ENCODE data around the gene MRM2. TPM values are rescaled to one million over a fixed set of nuclear protein-coding genes. Genes with fewer than 3 reads are reported as not detected.

Gene MRM2
- total RNA-seq, 1 donor from 2014 or later = 19.1 TPM

GRCh38 chr7:2288503-2288902, 46.5 kb upstream of the MRM2 start:
- Mint-ChIP-seq H3K27ac (ENCODE audit: unreplicated experiment) (no peak overlapping the region), H3K27me3 (ENCODE audit: unreplicated experiment) (no peaks in the 10 kb centered on the region), H3K36me3 (ENCODE audit: low read depth, unreplicated experiment) (peaks cover 4% of the 10 kb centered on the region), H3K9me3 (ENCODE audit: unreplicated experiment) (no peaks in the 10 kb centered on the region), H3K4me1 (ENCODE audit: unreplicated experiment) (no peaks in the 10 kb centered on the region), H3K4me3 (ENCODE audit: unreplicated experiment) (no peak overlapping the region)
- no peak for TF ChIP-seq CTCF (IDR thresholded peaks at IDR 0.05; ENCODE audit: unreplicated experiment)
- DNase-seq (ENCODE audit: low spot score) = no peak

GRCh38 chr7:2287745-2288144, 45.7 kb upstream of the MRM2 start:
- H3K4me1 Mint-ChIP-seq (ENCODE audit: unreplicated experiment) = no peaks in the 10 kb centered on the region
- H3K27me3 Mint-ChIP-seq (ENCODE audit: unreplicated experiment) = no peaks in the 10 kb centered on the region
- no peak overlapping the region for H3K4me3 Mint-ChIP-seq (ENCODE audit: unreplicated experiment)
- no peak overlapping the region for H3K27ac Mint-ChIP-seq (ENCODE audit: unreplicated experiment)
- no peak for TF ChIP-seq CTCF (IDR thresholded peaks at IDR 0.05; ENCODE audit: unreplicated experiment)
- DNase-seq (ENCODE audit: low spot score) = no peak
- H3K9me3 Mint-ChIP-seq (ENCODE audit: unreplicated experiment) = no peaks in the 10 kb centered on the region
- peaks cover 4% of the 10 kb centered on the region for H3K36me3 Mint-ChIP-seq (ENCODE audit: low read depth, unreplicated experiment)

GRCh38 chr7:2283074-2283473, 41.1 kb upstream of the MRM2 start:
- Mint-ChIP-seq H3K27me3 (ENCODE audit: unreplicated experiment) (peaks cover 5% of the 10 kb centered on the region), H3K27ac (ENCODE audit: unreplicated experiment) (no peak overlapping the region), H3K4me3 (ENCODE audit: unreplicated experiment) (no peak overlapping the region), H3K36me3 (ENCODE audit: low read depth, unreplicated experiment) (peaks cover 4% of the 10 kb centered on the region), H3K9me3 (ENCODE audit: unreplicated experiment) (no peaks in the 10 kb centered on the region), H3K4me1 (ENCODE audit: unreplicated experiment) (peaks cover 2% of the 10 kb centered on the region)
- no peak for TF ChIP-seq CTCF (IDR thresholded peaks at IDR 0.05; ENCODE audit: unreplicated experiment)
- no peak for DNase-seq (ENCODE audit: low spot score)

GRCh38 chr7:2282185-2282751, 40.3 kb upstream of the MRM2 start:
- H3K4me3 Mint-ChIP-seq (ENCODE audit: unreplicated experiment) = no peak overlapping the region
- no peak for TF ChIP-seq CTCF (IDR thresholded peaks at IDR 0.05; ENCODE audit: unreplicated experiment)
- peaks cover 5% of the 10 kb centered on the region for H3K27me3 Mint-ChIP-seq (ENCODE audit: unreplicated experiment)
- H3K27ac Mint-ChIP-seq (ENCODE audit: unreplicated experiment) = no peak overlapping the region
- no peak for DNase-seq (ENCODE audit: low spot score)
- no peaks in the 10 kb centered on the region for H3K9me3 Mint-ChIP-seq (ENCODE audit: unreplicated experiment)
- H3K4me1 Mint-ChIP-seq (ENCODE audit: unreplicated experiment) = peaks cover 2% of the 10 kb centered on the region
- peaks cover 5% of the 10 kb centered on the region for H3K36me3 Mint-ChIP-seq (ENCODE audit: low read depth, unreplicated experiment)

GRCh38 chr7:2281541-2281940, 39.5 kb upstream of the MRM2 start:
- peaks cover 5% of the 10 kb centered on the region for H3K27me3 Mint-ChIP-seq (ENCODE audit: unreplicated experiment)
- TF ChIP-seq CTCF (IDR thresholded peaks at IDR 0.05; ENCODE audit: unreplicated experiment) = no peak
- no peaks in the 10 kb centered on the region for H3K9me3 Mint-ChIP-seq (ENCODE audit: unreplicated experiment)
- no peak overlapping the region for H3K4me3 Mint-ChIP-seq (ENCODE audit: unreplicated experiment)
- peaks cover 7% of the 10 kb centered on the region for H3K36me3 Mint-ChIP-seq (ENCODE audit: low read depth, unreplicated experiment)
- H3K4me1 Mint-ChIP-seq (ENCODE audit: unreplicated experiment) = peaks cover 2% of the 10 kb centered on the region
- no peak overlapping the region for H3K27ac Mint-ChIP-seq (ENCODE audit: unreplicated experiment)
- DNase-seq (ENCODE audit: low spot score) = no peak
